H1 (cell line): Measurements from ENCODE around the gene MAN2A1. TPM values are rescaled to one million over a fixed set of nuclear protein-coding genes. Genes with fewer than 3 reads are reported as not detected.

Source experiments
- CBX5 ChIP-seq: fragments of 300-800, 300-1000 bp; sonication (generic); IDR thresholded peaks from 2 replicates; pipeline ENCODE4 v1.7.1; 2016; ENCODE audit warnings: antibody characterized with exemption, low read length, low read depth
- CBX8 ChIP-seq: fragments of 300-800, 300-1000 bp; sonication (generic); IDR thresholded peaks from 2 replicates; pipeline ENCODE4 v1.7.1; 2016; ENCODE audit warnings: low read depth, low read length, borderline replicate concordance
- CHD7 ChIP-seq: fragments of 300-600 bp; sonication (generic); IDR thresholded peaks from 2 replicates; pipeline ENCODE4 v1.7.1; 2012; ENCODE audit warnings: low read length, moderate library complexity, mild to moderate bottlenecking, inconsistent platforms; ENCODE audit not compliant: insufficient replicate concordance
- CTBP2 ChIP-seq: IDR thresholded peaks from 2 replicates; pipeline ENCODE4 v1.7.0; 2011; ENCODE audit warnings: borderline replicate concordance, mild to moderate bottlenecking, moderate library complexity, mixed read lengths, low read length; ENCODE audit not compliant: insufficient read depth, insufficient read length
- RXRA ChIP-seq: IDR thresholded peaks from 2 replicates; pipeline ENCODE4 v1.6.1; 2011; ENCODE audit warnings: low read depth, mild to moderate bottlenecking, low read length, moderate library complexity; ENCODE audit not compliant: insufficient read depth
- SRF ChIP-seq: IDR thresholded peaks from 2 replicates; pipeline ENCODE4 v1.6.1; 2011; ENCODE audit warnings: mild to moderate bottlenecking, low read depth, low read length, moderate library complexity
- polyA plus RNA-seq, 7 experiments: library from polyadenylated mRNA; depleted of rRNA in 3 of 7; stranded (reverse) in 5 of 7; unstranded in 2 of 7; fragments of >200 nt in 5 of 7; fragments of 200-250 nt in 2 of 7; gene quantifications; 1 replicate in 5 of 7; 2 replicates in 1 of 7; 4 replicates in 1 of 7; pipeline versions ENCODE4 v1.2.1 to v1.2.3, GENCODE V29; 2011 to 2013; ENCODE audit warnings: missing spikeins in 2 of 7, mixed read lengths in 2 of 7
- total RNA-seq: library from RNA; stranded (reverse); fragmentation: NEBNext Ultra II Directional; extraction: Animal tissue kit (Norgen Biotek cat#: 25700); gene quantifications from 2 replicates; pipeline ENCODE4 v1.2.1, GENCODE V29; 2021
- TF ChIP-seq, protein P1 (sequence below), 3 experiments: IDR thresholded peaks; 1 replicate in 2 of 3; 2 replicates in 1 of 3; pipeline versions ENCODE4 v1.5.1 to v1.6.1; 2011; ENCODE audit warnings: low read length in 3 of 3, mild to moderate bottlenecking in 3 of 3, inconsistent platforms in 2 of 3, low read depth in 1 of 3, moderate library complexity in 1 of 3; ENCODE audit not compliant: insufficient read depth in 1 of 3; ENCODE audit errors: control extremely low read depth in 1 of 3

MAN2A1 gene
- total and polyA plus RNA-seq, 2 of the 8 experiments (the other 6 are each of a cell fraction or from before 2014, with no cell fraction given): 29.1 to 102 TPM

DNA sequence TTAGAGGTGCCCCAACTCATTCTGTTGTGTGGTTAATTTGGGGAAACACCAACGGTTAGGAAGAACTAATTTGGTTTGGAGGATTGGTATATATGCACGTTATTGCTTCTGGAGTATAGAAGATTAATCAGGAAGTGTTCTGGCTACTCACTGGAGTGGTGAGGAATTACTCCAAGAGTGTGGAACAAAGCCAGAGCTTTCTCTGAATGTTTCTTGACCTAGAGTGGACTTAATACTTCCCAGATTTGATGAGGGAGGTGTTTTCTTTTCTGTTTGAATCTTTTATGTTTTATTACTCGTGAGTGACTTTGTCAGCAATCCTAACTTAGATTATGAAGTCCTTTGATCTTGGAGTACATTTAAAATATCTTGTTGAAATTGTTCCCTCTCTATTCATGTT is 163.7 kb downstream of the MAN2A1 start (continued):
- TF ChIP-seq CHD7 (no peak), CTBP2 (no peak), RXRA (no peak), SRF (no peak), CBX8 (no peak), CBX5 (no peak)
- TF ChIP-seq, protein P1, sequence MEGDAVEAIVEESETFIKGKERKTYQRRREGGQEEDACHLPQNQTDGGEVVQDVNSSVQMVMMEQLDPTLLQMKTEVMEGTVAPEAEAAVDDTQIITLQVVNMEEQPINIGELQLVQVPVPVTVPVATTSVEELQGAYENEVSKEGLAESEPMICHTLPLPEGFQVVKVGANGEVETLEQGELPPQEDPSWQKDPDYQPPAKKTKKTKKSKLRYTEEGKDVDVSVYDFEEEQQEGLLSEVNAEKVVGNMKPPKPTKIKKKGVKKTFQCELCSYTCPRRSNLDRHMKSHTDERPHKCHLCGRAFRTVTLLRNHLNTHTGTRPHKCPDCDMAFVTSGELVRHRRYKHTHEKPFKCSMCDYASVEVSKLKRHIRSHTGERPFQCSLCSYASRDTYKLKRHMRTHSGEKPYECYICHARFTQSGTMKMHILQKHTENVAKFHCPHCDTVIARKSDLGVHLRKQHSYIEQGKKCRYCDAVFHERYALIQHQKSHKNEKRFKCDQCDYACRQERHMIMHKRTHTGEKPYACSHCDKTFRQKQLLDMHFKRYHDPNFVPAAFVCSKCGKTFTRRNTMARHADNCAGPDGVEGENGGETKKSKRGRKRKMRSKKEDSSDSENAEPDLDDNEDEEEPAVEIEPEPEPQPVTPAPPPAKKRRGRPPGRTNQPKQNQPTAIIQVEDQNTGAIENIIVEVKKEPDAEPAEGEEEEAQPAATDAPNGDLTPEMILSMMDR (IDR thresholded peaks at IDR 0.05; ENCODE audit: control extremely low read depth in 1 of 3, insufficient read depth in 1 of 3, low read depth in 1 of 3, low read length in 3 of 3): no peak
